GM19240 (cell line): ENCODE data around the gene JAG1.

Experiments
- DNase-seq: peaks from one replicate; pipeline ENCODE4 v3.0.0; 2011; ENCODE audit warnings: low spot score; ENCODE audit not compliant: insufficient read length

Gene JAG1

DNA sequence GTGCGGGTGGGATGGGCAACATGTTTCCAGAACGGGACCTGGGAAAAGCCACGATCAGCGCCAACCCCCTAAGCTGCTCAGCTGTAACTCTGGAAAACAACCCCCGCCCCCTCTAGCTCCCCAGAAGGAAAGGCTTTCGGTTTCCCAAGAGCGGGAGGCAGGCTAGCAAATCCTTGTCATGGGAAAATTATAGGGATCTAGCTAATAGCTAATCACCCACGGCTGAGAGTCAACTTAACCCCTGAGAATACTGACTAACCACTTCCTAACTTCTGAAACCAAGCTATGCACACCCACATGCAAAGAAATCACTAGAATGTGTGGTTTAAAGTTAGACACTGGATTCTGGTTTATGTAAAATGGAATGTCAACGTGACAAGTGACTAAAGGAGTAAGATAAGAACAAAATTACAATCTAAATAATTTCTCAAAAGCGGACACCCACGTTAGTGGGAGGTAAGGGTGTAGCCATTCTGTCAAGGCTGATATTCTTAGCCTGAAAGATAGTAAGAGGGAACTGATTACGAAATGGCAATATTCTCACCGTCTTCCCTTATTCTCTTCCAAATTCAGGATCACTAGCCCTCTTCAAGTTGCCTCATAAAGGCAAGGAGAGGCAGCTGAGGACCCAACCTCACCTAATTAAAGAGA lies 20.1 kb downstream of the JAG1 start:
- DNase-seq = no peak

GRCh38 chr20:10652660-10653261 lies 21.0 kb downstream of the JAG1 start:
- no peak for DNase-seq

GRCh38 chr20:10652185-10652584 lies 21.6 kb downstream of the JAG1 start:
- no peak for DNase-seq

DNA sequence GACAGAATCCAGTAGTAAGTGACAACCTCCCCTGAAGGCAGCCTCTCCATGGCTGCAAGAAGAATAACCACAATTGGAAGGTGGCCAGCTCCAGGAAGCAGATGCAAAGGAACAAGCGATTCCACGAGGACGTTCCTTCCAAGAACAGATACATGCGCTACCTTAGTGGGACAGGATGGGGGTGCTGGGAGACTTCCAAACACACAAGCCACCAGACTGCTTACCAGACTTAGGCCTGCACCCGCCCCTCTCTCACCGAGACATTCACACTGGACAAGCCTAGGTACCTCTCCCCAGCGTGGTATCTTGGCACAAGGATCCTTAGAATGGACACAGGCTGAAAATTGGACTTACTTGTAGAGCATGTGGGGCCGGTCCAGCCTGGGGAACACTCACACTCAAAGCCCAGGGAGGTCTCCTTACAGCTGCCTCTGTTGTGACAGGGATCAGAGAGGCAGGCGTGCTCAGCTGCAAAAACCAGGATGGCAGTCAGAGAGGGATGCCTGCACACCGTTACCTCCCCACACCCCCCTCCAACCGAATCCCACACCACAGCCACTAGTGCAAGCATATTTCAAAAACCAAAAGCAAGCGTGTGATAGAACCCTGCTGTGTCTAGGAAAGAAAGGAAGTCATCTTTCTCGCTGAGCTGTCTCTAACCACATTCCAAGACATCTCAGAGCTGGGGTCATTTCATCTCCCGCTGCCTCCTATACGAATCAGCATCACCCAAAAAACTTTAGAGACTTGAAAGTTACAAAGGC lies 22.4 kb downstream of the JAG1 start:
- no peak for DNase-seq

DNA sequence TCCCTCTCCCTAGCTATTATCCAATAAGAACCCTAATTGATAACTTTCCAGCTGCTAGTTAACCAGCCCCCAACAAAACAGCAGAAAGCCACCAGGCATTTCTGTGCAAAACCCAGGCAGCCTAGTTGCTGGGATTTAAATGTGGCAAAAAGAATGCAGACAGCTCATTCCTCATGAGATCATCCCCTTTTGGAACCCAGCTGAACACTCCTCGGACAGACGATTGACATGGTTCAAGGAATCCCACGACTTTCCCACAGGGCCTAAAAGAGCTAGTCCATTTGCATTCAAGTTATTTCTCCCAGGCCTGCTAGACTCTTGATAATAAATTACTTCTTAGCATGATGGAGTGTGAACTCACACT lies 24.0 kb downstream of the JAG1 start:
- no peak for DNase-seq

DNA sequence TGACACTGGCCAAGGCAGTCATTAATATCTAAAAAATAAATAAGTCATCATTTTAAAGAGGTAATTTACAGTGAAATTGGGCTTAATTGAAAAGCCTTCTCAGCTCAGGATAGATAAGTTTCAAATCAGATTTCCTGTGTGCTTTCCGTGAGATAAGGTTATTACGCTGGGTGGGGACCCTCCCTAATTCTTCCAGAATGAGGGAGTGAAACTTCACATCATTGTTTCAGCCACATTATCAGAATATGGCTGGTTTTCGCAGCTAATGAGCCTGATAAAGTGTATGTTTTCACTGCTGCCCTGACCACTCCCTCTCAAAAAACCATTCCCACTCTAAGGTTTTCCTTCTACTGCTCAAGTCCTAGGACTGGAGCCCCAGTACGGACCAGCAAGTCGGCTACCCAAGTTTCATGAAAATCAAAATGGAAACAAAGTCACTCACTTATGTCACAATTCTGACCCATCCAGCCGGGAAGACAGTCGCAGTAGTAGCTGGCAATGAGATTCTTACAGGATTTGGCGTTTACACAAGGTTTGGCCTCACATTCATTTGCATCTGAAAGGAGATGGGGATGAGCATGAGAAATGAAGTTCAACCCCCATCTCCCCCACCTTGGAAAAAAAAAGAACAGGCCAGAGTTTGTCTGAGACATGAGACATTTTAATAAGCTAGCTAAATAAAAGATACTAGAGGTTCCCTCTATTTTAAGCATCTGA lies 24.6 kb downstream of the JAG1 start:
- DNase-seq = no peak

DNA sequence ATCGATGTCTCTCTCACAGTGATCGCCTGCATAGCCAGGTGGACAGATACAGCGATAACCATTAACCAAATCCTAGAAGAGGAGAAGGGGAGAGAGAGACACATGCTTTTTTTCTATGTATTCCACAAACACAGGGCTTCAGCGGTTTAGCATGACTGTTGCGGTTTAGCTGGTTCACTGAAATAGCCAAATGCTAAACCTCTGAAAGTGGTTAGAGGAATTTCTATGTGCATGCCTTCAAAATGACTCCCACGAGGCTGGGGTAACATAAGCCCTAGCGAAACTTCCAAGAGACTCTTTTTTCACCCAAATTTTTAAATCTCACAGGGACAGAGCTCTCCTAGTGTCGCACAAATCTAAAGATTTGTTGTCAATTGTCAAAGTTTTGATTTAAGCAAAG lies 25.1 kb downstream of the JAG1 start:
- no peak for DNase-seq

DNA sequence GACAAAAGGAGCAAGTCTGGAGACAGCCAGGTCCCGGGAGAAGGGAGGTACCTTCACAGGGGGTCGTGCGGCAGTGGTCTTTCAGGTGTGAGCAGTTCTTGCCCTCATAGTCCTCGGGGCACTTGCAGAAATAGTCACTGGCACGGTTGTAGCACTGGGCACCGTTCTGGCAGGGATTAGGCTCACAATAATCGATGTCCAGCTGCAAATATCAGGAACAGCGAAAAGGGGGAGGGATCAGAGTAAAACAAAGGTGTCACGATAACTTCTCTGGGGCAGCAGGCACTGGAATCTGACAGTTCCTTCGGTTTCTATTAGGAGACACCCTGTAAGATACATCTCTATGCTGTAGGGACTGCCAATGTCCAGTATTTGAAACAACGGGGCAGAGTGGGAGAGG lies 25.9 kb downstream of the JAG1 start:
- no peak for DNase-seq

GRCh38 chr20:10647471-10647870 lies 26.3 kb downstream of the JAG1 start:
- DNase-seq = no peak

GRCh38 chr20:10646886-10647420 lies 26.8 kb downstream of the JAG1 start:
- DNase-seq = no peak

DNA sequence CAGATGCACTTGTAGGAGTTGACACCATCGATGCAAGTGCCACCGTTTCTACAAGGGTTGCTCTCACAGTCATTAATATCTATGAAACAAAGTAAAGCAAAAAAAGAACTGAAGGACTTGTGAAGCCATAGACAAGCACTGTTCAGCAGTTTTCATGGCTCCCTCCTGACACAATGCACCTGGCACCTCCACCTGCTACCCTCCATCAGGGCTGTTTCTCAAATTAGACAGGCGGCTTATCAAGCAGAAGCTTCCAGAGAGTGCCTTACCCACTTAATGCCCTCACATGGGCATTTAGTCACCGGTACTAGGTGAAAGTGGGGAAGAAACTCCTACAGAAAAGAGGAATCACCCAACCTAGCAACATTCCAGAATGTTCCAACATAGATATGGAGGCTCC lies 27.8 kb downstream of the JAG1 start:
- DNase-seq = no peak

- no peak for DNase-seq
Observed at GRCh38 chr20:10645205-10645570, 28.6 kb downstream of the JAG1 start.

GRCh38 chr20:10644458-10645204 lies 29.2 kb downstream of the JAG1 start:
- DNase-seq = no peak

DNA sequence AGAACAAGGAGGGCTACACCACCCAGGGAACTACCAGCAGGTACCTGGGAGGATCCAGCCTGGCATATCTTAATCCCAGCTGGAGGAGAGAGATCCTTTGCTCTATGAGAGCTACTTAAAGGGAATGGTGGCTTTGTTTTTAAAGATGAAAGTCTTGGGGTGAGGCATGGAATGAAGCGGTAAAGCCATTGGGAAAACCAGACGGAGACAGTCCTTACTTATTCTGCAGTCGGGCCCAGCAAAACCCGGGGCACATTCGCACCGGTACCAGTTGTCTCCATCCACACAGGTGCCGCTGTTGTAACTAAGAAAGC lies 30.3 kb downstream of the JAG1 start:
- no peak for DNase-seq

DNA sequence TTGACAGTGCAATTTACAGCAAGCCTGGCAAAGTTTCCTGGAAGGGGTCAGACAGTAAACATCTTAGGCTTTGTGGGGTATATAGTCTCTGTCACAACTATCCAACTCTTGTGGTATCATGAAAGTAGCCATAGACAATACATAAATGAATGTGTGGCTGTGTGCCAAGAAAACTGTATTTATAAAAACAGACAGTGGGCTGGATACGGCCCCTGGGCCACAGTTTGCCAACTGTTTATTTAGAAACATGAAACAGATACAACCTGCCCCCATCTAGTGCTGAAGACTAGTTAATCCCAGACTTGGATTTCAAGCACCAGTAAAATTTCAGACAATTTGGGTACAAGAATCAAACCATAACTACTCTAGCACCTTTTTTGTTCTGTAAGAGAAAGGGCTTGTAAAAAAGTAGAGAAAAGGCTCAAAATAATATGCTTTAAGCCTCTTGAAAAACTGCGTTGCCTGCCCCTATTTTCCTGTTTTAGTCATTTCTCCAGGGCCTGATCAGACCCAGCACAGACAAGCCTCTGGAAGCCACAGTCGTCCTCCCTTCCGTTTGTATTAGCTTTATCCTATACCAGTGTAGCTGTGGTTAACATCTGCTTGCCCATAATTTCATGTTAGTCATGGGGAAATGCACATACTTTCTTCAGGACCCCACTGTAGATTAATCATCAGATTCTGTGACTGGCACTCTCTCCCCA lies 30.8 kb downstream of the JAG1 start:
- DNase-seq = no peak

- DNase-seq = no peak
Observed at GRCh38 chr20:10641893-10642292, 31.9 kb downstream of the JAG1 start.

DNA sequence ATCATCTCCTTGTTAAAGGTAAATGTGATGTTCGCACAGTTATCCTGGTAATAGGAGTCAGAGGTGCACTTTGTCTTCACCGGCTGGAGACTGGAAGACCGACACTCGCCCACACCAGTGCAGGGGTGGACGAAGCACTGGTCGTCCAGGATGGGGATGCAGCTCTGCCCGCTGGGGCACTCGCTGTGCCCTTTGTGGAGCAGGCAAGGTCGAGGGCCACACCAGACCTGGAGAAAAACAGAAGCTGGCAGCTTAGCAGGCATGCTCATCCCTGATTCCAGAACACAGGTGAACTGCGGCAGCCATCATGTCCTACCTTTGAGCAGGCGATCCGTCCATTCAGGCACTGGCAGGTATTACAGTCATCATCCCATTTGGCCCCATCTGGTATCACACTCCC lies 32.3 kb downstream of the JAG1 start:
- no peak for DNase-seq

DNA sequence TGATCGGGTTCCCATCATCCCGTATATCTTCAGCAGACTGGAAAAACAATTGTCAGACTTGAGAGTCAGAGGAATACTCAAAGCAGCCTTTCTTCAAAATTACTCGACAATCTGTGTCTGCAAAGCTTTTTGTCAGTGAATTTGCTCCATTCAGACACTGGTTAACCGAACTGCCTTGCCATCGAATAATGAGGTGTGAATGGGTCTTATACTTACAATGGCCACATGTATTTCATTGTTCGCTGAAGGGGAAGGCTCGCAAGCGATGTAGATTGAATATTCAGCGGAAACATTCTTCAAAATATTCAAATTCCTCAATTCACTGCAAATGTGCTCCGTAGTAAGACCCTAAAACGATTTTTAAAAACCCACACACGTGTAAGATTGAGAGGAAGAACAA lies 32.9 kb downstream of the JAG1 start:
- DNase-seq = no peak

DNA sequence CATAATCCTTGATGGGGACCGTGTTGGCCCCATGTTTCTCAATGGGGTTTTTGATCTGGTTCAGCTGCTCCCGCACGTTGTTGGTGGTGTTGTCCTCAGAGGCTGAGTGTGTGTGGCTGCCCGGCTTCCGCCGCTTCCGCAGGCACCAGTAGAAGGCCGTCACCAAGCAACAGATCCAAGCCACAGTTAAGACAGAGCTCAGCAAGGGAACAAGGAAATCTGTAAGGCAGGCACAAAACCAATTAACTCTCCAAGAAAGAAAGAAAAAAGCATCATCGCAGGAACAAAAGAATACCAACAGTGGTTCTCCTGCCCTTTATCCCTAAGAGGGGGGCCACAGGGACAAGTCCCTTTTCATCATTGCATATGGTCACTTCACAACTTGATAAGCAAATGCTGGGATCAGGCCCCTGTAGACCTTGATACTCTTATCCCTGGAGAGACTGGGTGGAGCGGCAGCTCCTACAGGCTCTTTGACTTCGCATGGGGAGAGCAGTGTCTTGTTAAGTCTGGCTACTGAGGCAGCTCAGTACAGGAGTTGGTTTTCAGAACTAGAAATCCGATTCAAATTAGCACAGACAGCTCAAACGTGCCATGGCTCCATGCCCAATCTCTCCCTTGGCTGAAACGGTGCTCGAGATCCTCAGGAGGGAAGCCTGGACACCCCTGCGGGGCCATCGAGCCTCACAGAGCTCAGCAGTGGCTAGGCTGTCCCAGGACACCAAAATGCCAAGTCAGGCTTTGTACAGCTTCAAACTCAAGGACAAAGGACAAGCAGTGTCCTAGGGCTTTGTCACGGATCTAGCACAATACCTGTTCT lies 33.9 kb downstream of the JAG1 start:
- no peak for DNase-seq
